H1 (cell line): Measurements from ENCODE around the gene SHROOM3. TPM values are rescaled to one million over a fixed set of nuclear protein-coding genes. Genes with fewer than 3 reads are reported as not detected.

Experiments
- CTCF ChIA-PET: fragments of 300-600 bp; sonication (Branson Sonifier 250); formaldehyde crosslinking; loops from one replicate; lab custom pipeline; 2021; ENCODE audit not compliant: partially characterized antibody; lab: Charles Lee
- POLR2A ChIA-PET: fragments of 300-600 bp; sonication (Branson Sonifier 250); formaldehyde crosslinking; loops from one replicate; lab custom pipeline; 2021; ENCODE audit warnings: inconsistent platforms; ENCODE audit not compliant: partially characterized antibody; lab: Charles Lee
- DNase-seq, 2 experiments: peaks; one replicate each; pipeline versions ENCODE4 v3.0.0 to v3.0.0-alpha.2; 2010 to 2022; ENCODE audit warnings: low spot score in 2 of 2, low read depth in 1 of 2, mixed read lengths in 1 of 2
- FAIRE-seq: peaks from 2 replicates; lab custom pipeline; 2011; peaks lifted over from hg19 to GRCh38; lab: Jason Lieb, UNC
- H2AFZ ChIP-seq: 2 replicates; pipeline ENCODE4 v1.8.1; 2012; ENCODE audit warnings: low read length, inconsistent platforms
- H2AK5ac ChIP-seq: 2 replicates; pipeline ENCODE4 v1.6.1; 2013; ENCODE audit warnings: low read depth, low read length
- H2BK120ac ChIP-seq: replicated peaks from 2 replicates; pipeline ENCODE3; 2013; ENCODE audit warnings: low read depth, low read length, inconsistent platforms
- H2BK12ac ChIP-seq: 2 replicates; pipeline ENCODE4 v1.6.1; 2013; ENCODE audit warnings: low read depth, low read length
- H2BK15ac ChIP-seq: 2 replicates; pipeline ENCODE4 v1.6.1; 2013; ENCODE audit warnings: low read length
- H2BK20ac ChIP-seq: 2 replicates; pipeline ENCODE4 v1.6.1; 2013; ENCODE audit warnings: low read length
- H2BK5ac ChIP-seq: 2 replicates; pipeline ENCODE4 v1.6.1; 2013; ENCODE audit warnings: low read depth, low read length
- H3K14ac ChIP-seq: 2 replicates; pipeline ENCODE4 v1.6.1; 2013; ENCODE audit warnings: inconsistent platforms; ENCODE audit not compliant: insufficient read length
- H3K18ac ChIP-seq: 2 replicates; pipeline ENCODE4 v1.6.1; 2013; ENCODE audit warnings: low read length; ENCODE audit errors: extremely low read depth
- H3K23ac ChIP-seq: 2 replicates; pipeline ENCODE4 v1.6.1; 2013; ENCODE audit warnings: inconsistent platforms; ENCODE audit not compliant: insufficient read length
- H3K23me2 ChIP-seq: 2 replicates; pipeline ENCODE4 v1.6.1; 2013; ENCODE audit warnings: low read depth, low read length
- H3K27ac ChIP-seq: 2 replicates; pipeline ENCODE4 v1.6.1; 2011; ENCODE audit warnings: low read depth, low read length, inconsistent platforms
- H3K27me3 ChIP-seq, 4 experiments: replicated peaks in 1 of 4; 1 replicate in 1 of 4; 2 replicates in 3 of 4; pipeline versions ENCODE4 v1.6.1 to v1.8.1; 2011 to 2013; ENCODE audit warnings: low read length in 3 of 4, mild to moderate bottlenecking in 3 of 4, inconsistent platforms in 2 of 4, mixed read lengths in 2 of 4, moderate library complexity in 1 of 4; ENCODE audit not compliant: control insufficient read depth in 3 of 4, insufficient read depth in 3 of 4; ENCODE audit errors: extremely low read depth in 1 of 4
- H3K36me3 ChIP-seq, 4 experiments: 2 replicates each; pipeline versions ENCODE4 v1.6.1 to v1.8.1; 2011 to 2013; ENCODE audit warnings: mild to moderate bottlenecking in 4 of 4, low read length in 3 of 4, moderate library complexity in 2 of 4, control low read depth in 1 of 4, inconsistent platforms in 1 of 4; ENCODE audit not compliant: insufficient read depth in 4 of 4, control insufficient read depth in 2 of 4
- H3K4ac ChIP-seq: replicated peaks from 2 replicates; pipeline ENCODE3; 2013; ENCODE audit warnings: low read length, low read depth, mixed read lengths, inconsistent platforms; ENCODE audit not compliant: insufficient read length
- H3K4me1 ChIP-seq, 4 experiments: replicated peaks in 1 of 4; 1 replicate in 1 of 4; 2 replicates in 3 of 4; pipeline versions ENCODE4 v1.6.1 to v1.8.1; 2011 to 2013; ENCODE audit warnings: low read length in 3 of 4, inconsistent platforms in 2 of 4, mixed read lengths in 1 of 4; ENCODE audit not compliant: insufficient read depth in 4 of 4, control insufficient read depth in 3 of 4
- H3K4me2 ChIP-seq, 2 experiments: 2 replicates each; pipeline versions ENCODE4 v1.6.1 to v1.8.1; 2011 to 2013; ENCODE audit warnings: low read depth in 2 of 2, low read length in 2 of 2, control low read depth in 1 of 2, inconsistent platforms in 1 of 2, mild to moderate bottlenecking in 1 of 2; ENCODE audit not compliant: insufficient read depth in 1 of 2
- H3K4me3 ChIP-seq, 4 experiments: fragments of 200-600, 300-600 bp in 1 of 4; sonication (generic), shearing (Covaris generic), sonication (Bioruptor Twin) in 1 of 4; 2 replicates each; pipeline versions ENCODE4 v1.5.1 to v1.8.1; 2011 to 2016; ENCODE audit warnings: low read length in 4 of 4, low read depth in 3 of 4, control low read depth in 2 of 4, inconsistent platforms in 2 of 4, mild to moderate bottlenecking in 2 of 4, mixed read lengths in 1 of 4, moderate library complexity in 1 of 4; ENCODE audit not compliant: insufficient read depth in 2 of 4; ENCODE audit errors: extremely low read depth in 1 of 4
- H3K56ac ChIP-seq: replicated peaks from 2 replicates; pipeline ENCODE3; 2013; ENCODE audit warnings: low read depth, mild to moderate bottlenecking, mixed read lengths, low read length, inconsistent platforms; ENCODE audit not compliant: insufficient read length
- H3K79me1 ChIP-seq: 2 replicates; pipeline ENCODE4 v1.6.1; 2013; ENCODE audit warnings: low read depth, low read length, control low read depth
- H3K79me2 ChIP-seq, 2 experiments: 2 replicates each; pipeline versions ENCODE4 v1.6.1 to v1.8.1; 2012 to 2013; ENCODE audit warnings: low read length in 2 of 2, mild to moderate bottlenecking in 2 of 2, inconsistent platforms in 1 of 2; ENCODE audit not compliant: insufficient read depth in 2 of 2, control insufficient read depth in 1 of 2
- H3K9ac ChIP-seq, 4 experiments: replicated peaks in 1 of 4; 1 replicate in 1 of 4; 2 replicates in 3 of 4; pipeline versions ENCODE4 v1.6.1 to v1.8.1; 2011 to 2013; ENCODE audit warnings: low read depth in 3 of 4, low read length in 3 of 4, control low read depth in 2 of 4, mild to moderate bottlenecking in 2 of 4, moderate library complexity in 2 of 4, inconsistent platforms in 1 of 4; ENCODE audit errors: extremely low read depth in 1 of 4
- H3K9me3 ChIP-seq, 2 experiments: 2 replicates each; pipeline versions ENCODE4 v1.6.1 to v1.8.1; 2012 to 2013; ENCODE audit warnings: mild to moderate bottlenecking in 2 of 2, moderate library complexity in 2 of 2, control low read depth in 1 of 2, inconsistent platforms in 1 of 2, low read depth in 1 of 2, low read length in 1 of 2, mixed read lengths in 1 of 2; ENCODE audit not compliant: insufficient read depth in 2 of 2
- H4K20me1 ChIP-seq, 2 experiments: replicated peaks in 1 of 2; 2 replicates each; pipeline versions ENCODE3 to v1.8.1; 2011 to 2013; ENCODE audit warnings: inconsistent platforms in 2 of 2, low read length in 2 of 2, mild to moderate bottlenecking in 1 of 2; ENCODE audit not compliant: insufficient read depth in 2 of 2, control insufficient read depth in 1 of 2
- H4K5ac ChIP-seq: 2 replicates; pipeline ENCODE4 v1.6.1; 2013; ENCODE audit warnings: low read length, low read depth, mixed read lengths, inconsistent platforms; ENCODE audit not compliant: insufficient read length
- H4K8ac ChIP-seq: 2 replicates; pipeline ENCODE4 v1.8.0; 2013; ENCODE audit warnings: mild to moderate bottlenecking, moderate library complexity, low read length, inconsistent platforms; ENCODE audit not compliant: insufficient read depth; ENCODE audit errors: extremely low read depth
- H4K91ac ChIP-seq: replicated peaks from 2 replicates; pipeline ENCODE3; 2013; ENCODE audit warnings: low read length, mixed read lengths, inconsistent platforms; ENCODE audit not compliant: insufficient read length
- SP2 ChIP-seq: IDR thresholded peaks from 2 replicates; pipeline ENCODE4 v1.6.1; 2012; ENCODE audit warnings: mild to moderate bottlenecking, low read length, inconsistent platforms
- ZNF274 ChIP-seq: IDR thresholded peaks from 2 replicates; pipeline ENCODE4 v1.7.0; 2012; ENCODE audit warnings: low read length, borderline replicate concordance; ENCODE audit errors: extremely low read depth
- WGBS, 2 experiments: shearing (Covaris generic) in 1 of 2; methylation state at CpG; one replicate each; pipeline versions ENCODE4 v1.1.6 to v1.1.7; 2013 to 2015; ENCODE audit warnings: low lambda C conversion rate in 2 of 2, mixed read lengths in 2 of 2, inconsistent platforms in 1 of 2, low coverage in 1 of 2, missing lambda C conversion rate in 1 of 2; ENCODE audit not compliant: insufficient replicate concordance in 2 of 2, insufficient coverage in 1 of 2, insufficient read length in 1 of 2; ENCODE audit errors: extremely low coverage in 1 of 2, missing lambda C conversion rate in 1 of 2; 5-methylcytosine and 5-hydroxymethylcytosine counted together
- polyA plus RNA-seq, 7 experiments: library from polyadenylated mRNA; depleted of rRNA in 3 of 7; stranded (reverse) in 5 of 7; unstranded in 2 of 7; fragments of >200 nt in 5 of 7; fragments of 200-250 nt in 2 of 7; gene quantifications; 1 replicate in 5 of 7; 2 replicates in 1 of 7; 4 replicates in 1 of 7; pipeline versions ENCODE4 v1.2.1 to v1.2.3, GENCODE V29; 2011 to 2013; ENCODE audit warnings: missing spikeins in 2 of 7, mixed read lengths in 2 of 7
- total RNA-seq: library from RNA; stranded (reverse); fragmentation: NEBNext Ultra II Directional; extraction: Animal tissue kit (Norgen Biotek cat#: 25700); gene quantifications from 2 replicates; pipeline ENCODE4 v1.2.1, GENCODE V29; 2021

The SHROOM3 gene
- total and polyA plus RNA-seq, 2 of the 8 experiments (the other 6 are each of a cell fraction or from before 2014, with no cell fraction given) = 15.8 to 34.0 TPM

DNA sequence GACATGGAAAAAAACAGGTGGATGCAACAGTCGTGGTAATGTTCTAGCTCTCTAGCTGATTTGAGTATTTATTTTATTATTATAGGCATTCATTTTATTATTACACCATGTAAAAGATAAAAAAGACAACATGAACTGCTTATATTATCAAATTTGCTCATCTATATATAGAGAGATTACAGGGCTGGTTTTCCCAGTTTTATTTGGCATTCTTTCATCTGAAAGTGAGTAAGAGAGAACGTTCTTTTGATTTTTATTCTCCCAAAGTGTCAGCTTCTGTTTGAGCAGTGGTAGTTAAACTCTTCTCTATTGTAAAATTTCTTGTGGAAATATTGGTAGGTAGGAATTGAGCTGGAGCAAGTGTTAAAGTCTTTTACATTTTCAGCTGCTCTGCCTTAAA is 283.0 kb downstream of the SHROOM3 start:
- H4K20me1 ChIP-seq = peaks cover 0 to 1% of the 10 kb centered on the region in 2 experiments
- H2BK5ac ChIP-seq = no peak overlapping the region
- H3K14ac ChIP-seq = no peak overlapping the region
- no peak overlapping the region for H3K56ac ChIP-seq
- DNase-seq (no peak), FAIRE-seq (no peak)
- no peak overlapping the region for H3K27ac ChIP-seq
- H2BK15ac ChIP-seq = no peak overlapping the region
- H3K9ac ChIP-seq = no peak overlapping the region
- H4K91ac ChIP-seq = no peak overlapping the region
- no peak overlapping the region for H4K8ac ChIP-seq
- no peak overlapping the region for H2AFZ ChIP-seq
- H4K5ac ChIP-seq = no peak overlapping the region
- peaks cover 0 to 7% (median 2%) of the 10 kb centered on the region in 4 experiments; a peak in 2 of 8 replicates for H3K36me3 ChIP-seq
- no peak overlapping the region for H2BK20ac ChIP-seq
- H2BK120ac ChIP-seq = no peak overlapping the region
- peaks cover 0 to 37% of the 10 kb centered on the region in 2 experiments; a peak in 2 of 4 replicates for H3K79me2 ChIP-seq
- POLR2A ChIA-PET = interaction anchor here (1.0 kb wide), 2 partner anchors 12 to 128 kb away, joined by 3 read pairs; no protein-coding TSS in a partner anchor
- H3K4ac ChIP-seq = no peak overlapping the region
- peaks cover 0 to 10% (median 5%) of the 10 kb centered on the region in 4 experiments; a peak in 4 of 7 replicates for H3K4me1 ChIP-seq
- no peaks in the 10 kb centered on the region for H3K23me2 ChIP-seq
- H3K18ac ChIP-seq = no peak overlapping the region
- H3K79me1 ChIP-seq = no peaks in the 10 kb centered on the region
- H2BK12ac ChIP-seq = no peak overlapping the region
- CTCF ChIA-PET = interaction anchor here (0.6 to 1.4 kb wide), 7 partner anchors 14 to 213 kb away, joined by 3 to 4 read pairs (median 3); no protein-coding TSS in a partner anchor
- no peak overlapping the region for H2AK5ac ChIP-seq
- no peaks in the 10 kb centered on the region for H3K9me3 ChIP-seq
- H3K4me3 ChIP-seq = no peak overlapping the region
- no peak overlapping the region for H3K4me2 ChIP-seq
- WGBS, 2 experiments = 77% methylated on average over 2 of the region's 2 CpGs; no CpG with 5 or more reads in 1 of the 2 experiments
- no peaks in the 10 kb centered on the region for H3K27me3 ChIP-seq
- no peak overlapping the region for H3K23ac ChIP-seq
- TF ChIP-seq SP2 (no peak), ZNF274 (no peak)
